H9 (cell line): ENCODE data around the gene CCDC116. TPM values are rescaled to one million over a fixed set of nuclear protein-coding genes. Genes with fewer than 3 reads are reported as not detected.

Experiments used
- DNase-seq: peaks from one replicate; pipeline ENCODE4 v3.0.0-alpha.2; 2017
- H2AFZ ChIP-seq: one replicate; pipeline ENCODE4 v1.6.1; 2013; ENCODE audit warnings: mild to moderate bottlenecking, low read length, control low read depth, moderate library complexity
- H2AK5ac ChIP-seq: 2 replicates; pipeline ENCODE4 v1.6.1; 2013; ENCODE audit warnings: low read length, control low read depth, mixed read lengths; ENCODE audit not compliant: insufficient read length
- H2BK120ac ChIP-seq: one replicate; pipeline ENCODE4 v1.6.1; 2013; ENCODE audit warnings: low read depth, mild to moderate bottlenecking, low read length, control low read depth, inconsistent platforms; ENCODE audit not compliant: poor library complexity, severe bottlenecking
- H2BK12ac ChIP-seq: 2 replicates; pipeline ENCODE4 v1.6.1; 2013; ENCODE audit warnings: low read length, control low read depth, mixed read lengths, low read depth; ENCODE audit not compliant: insufficient read length
- H2BK15ac ChIP-seq: 2 replicates; pipeline ENCODE4 v1.6.1; 2013; ENCODE audit warnings: low read depth, low read length, control low read depth
- H2BK20ac ChIP-seq: one replicate; pipeline ENCODE4 v1.6.1; 2013; ENCODE audit warnings: low read depth, mild to moderate bottlenecking, low read length, control low read depth, inconsistent platforms; ENCODE audit not compliant: poor library complexity, severe bottlenecking
- H2BK5ac ChIP-seq: 2 replicates; pipeline ENCODE4 v1.6.1; 2013; ENCODE audit warnings: low read length, control low read depth, mixed read lengths; ENCODE audit not compliant: insufficient read length
- H3K14ac ChIP-seq: 2 replicates; pipeline ENCODE4 v1.6.1; 2013; ENCODE audit warnings: low read length, control low read depth; ENCODE audit not compliant: insufficient read depth
- H3K18ac ChIP-seq: 2 replicates; pipeline ENCODE4 v1.6.1; 2013; ENCODE audit warnings: low read depth, mild to moderate bottlenecking, mixed read lengths, low read length, control low read depth; ENCODE audit not compliant: insufficient read length
- H3K23ac ChIP-seq: 2 replicates; pipeline ENCODE4 v1.6.1; 2013; ENCODE audit warnings: low read length, control low read depth, mixed read lengths, low read depth; ENCODE audit not compliant: insufficient read length
- H3K23me2 ChIP-seq: 2 replicates; pipeline ENCODE4 v1.6.1; 2013; ENCODE audit warnings: low read depth, mild to moderate bottlenecking, mixed read lengths, low read length, control low read depth; ENCODE audit not compliant: insufficient read length, poor library complexity, severe bottlenecking
- H3K27ac ChIP-seq: 2 replicates; pipeline ENCODE4 v1.5.1; 2013; ENCODE audit warnings: low read length, control low read depth, mixed read lengths, low read depth; ENCODE audit not compliant: insufficient read length
- H3K27me3 ChIP-seq: 2 replicates; pipeline ENCODE4 v1.6.1; 2013; ENCODE audit warnings: low read length, control low read depth, inconsistent platforms; ENCODE audit not compliant: insufficient read depth
- H3K4ac ChIP-seq: 2 replicates; pipeline ENCODE4 v1.6.1; 2013; ENCODE audit warnings: low read depth, mild to moderate bottlenecking, control low read depth, inconsistent platforms, low read length, moderate library complexity
- H3K4me1 ChIP-seq: 2 replicates; pipeline ENCODE4 v1.6.1; 2013; ENCODE audit warnings: low read length, control low read depth, inconsistent platforms; ENCODE audit not compliant: insufficient read depth
- H3K4me2 ChIP-seq: 2 replicates; pipeline ENCODE4 v1.6.1; 2013; ENCODE audit warnings: low read length, control low read depth, mixed read lengths; ENCODE audit not compliant: insufficient read length, insufficient read depth
- H3K56ac ChIP-seq: 2 replicates; pipeline ENCODE4 v1.6.1; 2013; ENCODE audit warnings: low read depth, mild to moderate bottlenecking, mixed read lengths, low read length, control low read depth; ENCODE audit not compliant: insufficient read length
- H3K79me1 ChIP-seq: 2 replicates; pipeline ENCODE4 v1.6.1; 2013; ENCODE audit warnings: low read depth, mild to moderate bottlenecking, moderate library complexity, low read length, control low read depth, inconsistent platforms; ENCODE audit not compliant: insufficient read depth, poor library complexity, severe bottlenecking
- H3K79me2 ChIP-seq: 2 replicates; pipeline ENCODE4 v1.6.1; 2013; ENCODE audit warnings: low read length, control low read depth, inconsistent platforms; ENCODE audit not compliant: insufficient read depth
- H3K9ac ChIP-seq: 2 replicates; pipeline ENCODE4 v1.6.1; 2013; ENCODE audit warnings: low read length, control low read depth, mixed read lengths; ENCODE audit not compliant: insufficient read length; ENCODE audit errors: extremely low read depth
- H3K9me3 ChIP-seq: one replicate; pipeline ENCODE4 v1.6.1; 2013; ENCODE audit warnings: low read depth, low read length, inconsistent platforms; ENCODE audit not compliant: control insufficient read depth
- H3T11ph ChIP-seq: one replicate; pipeline ENCODE4 v1.6.1; 2013; ENCODE audit warnings: mild to moderate bottlenecking, low read length, control low read depth, inconsistent platforms
- H4K20me1 ChIP-seq: one replicate; pipeline ENCODE4 v1.6.1; 2013; ENCODE audit not compliant: control insufficient read depth, insufficient read length, insufficient read depth
- H4K5ac ChIP-seq: 2 replicates; pipeline ENCODE4 v1.6.1; 2013; ENCODE audit warnings: low read depth, mild to moderate bottlenecking, mixed read lengths, low read length, control low read depth; ENCODE audit not compliant: insufficient read length
- H4K8ac ChIP-seq: replicated peaks from 2 replicates; pipeline ENCODE4 v1.6.1; 2013; ENCODE audit warnings: low read length, control low read depth, mixed read lengths, low read depth; ENCODE audit not compliant: insufficient read length
- H4K91ac ChIP-seq: 2 replicates; pipeline ENCODE4 v1.6.1; 2013; ENCODE audit warnings: low read depth, mild to moderate bottlenecking, moderate library complexity, mixed read lengths, low read length, control low read depth; ENCODE audit not compliant: insufficient read length
- H3K27ac Mint-ChIP-seq, 3 experiments: 2 replicates in 2 of 3; 3 replicates in 1 of 3; pipeline ENCODE4 v1.8.0; 2020 to 2021; ENCODE audit warnings: mixed read lengths in 3 of 3, mild to moderate bottlenecking in 1 of 3, moderate library complexity in 1 of 3
- H3K27me3 Mint-ChIP-seq: 2 replicates; pipeline ENCODE4 v1.8.0; 2021; ENCODE audit warnings: low read depth, mild to moderate bottlenecking, moderate library complexity, mixed read lengths
- H3K36me3 Mint-ChIP-seq, 3 experiments: 2 replicates in 2 of 3; 3 replicates in 1 of 3; pipeline ENCODE4 v1.8.0; 2020 to 2021; ENCODE audit warnings: low read depth in 3 of 3, mixed read lengths in 3 of 3; ENCODE audit not compliant: insufficient read depth in 1 of 3
- H3K4me1 Mint-ChIP-seq, 2 experiments: 2 replicates each; pipeline ENCODE4 v1.8.0; 2020; ENCODE audit warnings: mixed read lengths in 2 of 2
- H3K4me3 Mint-ChIP-seq, 2 experiments: 2 replicates in 1 of 2; 3 replicates in 1 of 2; pipeline ENCODE4 v1.8.0; 2020 to 2021; ENCODE audit warnings: mild to moderate bottlenecking in 2 of 2, mixed read lengths in 2 of 2, moderate library complexity in 1 of 2
- H3K9me3 Mint-ChIP-seq, 2 experiments: 2 replicates in 1 of 2; 3 replicates in 1 of 2; pipeline ENCODE4 v1.8.0; 2020; ENCODE audit warnings: mild to moderate bottlenecking in 2 of 2, mixed read lengths in 2 of 2, moderate library complexity in 1 of 2
- CTCF ChIP-seq: fragments of 200-600 bp; sonication (generic); conservative IDR thresholded peaks from 3 replicates; pipeline ENCODE4 v1.8.0; 2021; ENCODE audit warnings: antibody characterized with exemption, mild to moderate bottlenecking
- WGBS: extraction: QIAGEN DNeasy Blood & Tissue Kit; methylation state at CpG from one replicate; pipeline ENCODE4 v1.1.7; 2013; ENCODE audit warnings: missing lambda C conversion rate, low lambda C conversion rate, mixed read lengths; ENCODE audit not compliant: insufficient read length; ENCODE audit errors: extremely low coverage; 5-methylcytosine and 5-hydroxymethylcytosine counted together
- total RNA-seq: library from RNA; stranded (reverse); gene quantifications from 2 replicates; pipeline ENCODE4 v1.2.1, GENCODE V29; 2021

Gene CCDC116
- total RNA-seq, 1 experiment from 2014 or later = 0.63 TPM

DNA sequence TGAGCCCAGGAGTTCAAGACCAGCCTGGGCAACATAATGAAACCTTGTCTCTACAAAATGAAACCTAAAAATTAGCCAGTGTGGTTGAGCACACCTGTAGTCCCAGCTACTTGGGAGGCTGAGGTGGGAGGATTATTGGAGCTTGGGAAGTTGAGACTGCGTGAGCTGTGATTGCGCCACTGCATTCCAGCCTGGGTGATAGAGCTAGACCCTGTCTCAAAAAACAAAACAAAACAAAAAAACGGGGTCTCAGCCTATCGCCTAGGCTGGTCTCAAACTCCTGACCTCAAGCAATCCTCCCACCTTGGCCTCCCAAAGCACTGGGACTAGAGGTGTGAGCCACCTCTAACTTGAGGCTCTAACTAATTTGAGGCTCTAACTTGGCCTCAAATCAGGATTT is 46.8 kb downstream of the CCDC116 start:
- no peaks in the 10 kb centered on the region for H3K23me2 ChIP-seq
- no peaks in the 10 kb centered on the region for H3K4me1 ChIP-seq
- no peak overlapping the region for H3K27ac Mint-ChIP-seq
- H2BK12ac ChIP-seq = no peak overlapping the region
- H3K14ac ChIP-seq = no peak overlapping the region
- DNase-seq = no peak
- no peak overlapping the region for H2BK120ac ChIP-seq
- H3K4me2 ChIP-seq = no peak overlapping the region
- H2BK20ac ChIP-seq = no peak overlapping the region
- H3K4ac ChIP-seq = no peak overlapping the region
- no peak for TF ChIP-seq CTCF
- H2BK5ac ChIP-seq = no peak overlapping the region
- no peak overlapping the region for H3K56ac ChIP-seq
- no peaks in the 10 kb centered on the region for H3K27me3 Mint-ChIP-seq
- H3K27me3 ChIP-seq = no peaks in the 10 kb centered on the region
- H3K9me3 ChIP-seq = no peaks in the 10 kb centered on the region
- no peaks in the 10 kb centered on the region for H3K79me1 ChIP-seq
- H4K8ac ChIP-seq = no peak overlapping the region
- no peaks in the 10 kb centered on the region for H3K79me2 ChIP-seq
- H3K4me1 Mint-ChIP-seq = 0 out of 4 replicates have a peak, but pooled peaks cover 0 to 3% of the 10 kb centered on the region in 2 experiments
- H2BK15ac ChIP-seq = no peak overlapping the region
- peaks cover 34 to 56% (median 45%) of the 10 kb centered on the region in 3 experiments for H3K36me3 Mint-ChIP-seq
- H3K9ac ChIP-seq = no peak overlapping the region
- no peak overlapping the region for H4K5ac ChIP-seq
- H3K18ac ChIP-seq = no peak overlapping the region
- peaks cover 10 to 13% of the 10 kb centered on the region in 2 experiments; a peak in 4 of 5 replicates for H3K9me3 Mint-ChIP-seq
- H4K20me1 ChIP-seq = no peaks in the 10 kb centered on the region
- H3T11ph ChIP-seq = no peak overlapping the region
- H3K27ac ChIP-seq = no peak overlapping the region
- H2AFZ ChIP-seq = no peak overlapping the region
- no peak overlapping the region for H3K4me3 Mint-ChIP-seq
- H3K23ac ChIP-seq = no peak overlapping the region
- no peak overlapping the region for H4K91ac ChIP-seq
- no CpG with 5 or more reads among the region's 4 CpGs for WGBS
- no peak overlapping the region for H2AK5ac ChIP-seq
